ENCODE measurements around the gene SAP30. TPM values are rescaled to one million over a fixed set of nuclear protein-coding genes. Genes with fewer than 3 reads are reported as not detected.

The SAP30 gene
- total RNA-seq, 1 donor from 2014 or later: 23.1 TPM

DNA sequence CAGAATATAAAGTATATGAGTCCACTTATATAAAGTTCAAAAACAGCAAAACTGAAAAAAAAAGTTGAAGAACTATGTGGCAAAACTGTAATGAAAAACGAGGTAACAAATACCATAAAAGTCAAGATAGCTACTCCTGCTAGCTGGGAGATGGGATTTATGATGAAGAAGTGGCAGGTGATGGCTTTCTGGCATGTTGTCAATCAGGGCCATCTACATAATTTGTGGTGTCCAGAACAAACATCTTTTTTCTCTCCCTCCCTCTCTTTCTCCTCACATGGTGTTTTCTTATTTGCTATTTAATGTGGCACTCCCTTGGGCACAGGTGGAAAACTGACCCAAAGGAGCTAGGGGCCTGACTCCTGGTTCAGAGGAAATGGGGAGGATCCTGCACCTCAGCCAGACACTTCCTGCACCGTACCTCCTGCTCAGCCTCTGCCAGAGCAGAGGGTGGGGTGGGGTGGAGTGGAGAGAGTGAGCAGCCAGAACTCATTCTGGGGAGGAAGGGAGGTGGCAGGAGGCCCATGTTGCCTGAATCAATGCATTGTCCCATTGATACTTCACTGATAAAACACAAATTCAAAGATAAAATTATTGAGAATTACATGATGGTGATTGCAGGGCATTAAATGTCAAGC lies 5.3 kb upstream of the SAP30 start:
- intact Hi-C loops (cut with micrococcal nuclease): loop anchor here (2.0 kb wide), 1 partner anchor 15 kb away; no protein-coding TSS in a partner anchor

DNA sequence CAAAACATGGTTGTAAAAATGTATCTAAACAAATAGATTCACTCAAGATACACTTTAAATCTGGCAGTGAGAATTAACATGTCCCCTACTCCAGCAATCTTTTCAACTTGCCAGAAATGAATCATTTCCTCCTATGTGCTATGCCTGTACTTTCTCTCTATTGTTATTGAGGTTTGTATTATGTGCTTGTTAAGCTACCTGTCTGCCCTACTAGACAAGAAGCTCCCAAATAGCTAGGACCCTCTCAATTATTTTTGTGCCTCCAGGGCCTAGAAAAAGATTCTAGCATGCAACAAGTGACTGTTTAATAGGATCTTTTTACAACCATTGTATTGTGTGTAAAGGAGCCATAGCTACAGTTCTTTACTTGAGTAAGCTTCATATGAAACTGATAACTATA lies 3.5 kb upstream of the SAP30 start:
- intact Hi-C loops (cut with micrococcal nuclease): no loop called here

DNA sequence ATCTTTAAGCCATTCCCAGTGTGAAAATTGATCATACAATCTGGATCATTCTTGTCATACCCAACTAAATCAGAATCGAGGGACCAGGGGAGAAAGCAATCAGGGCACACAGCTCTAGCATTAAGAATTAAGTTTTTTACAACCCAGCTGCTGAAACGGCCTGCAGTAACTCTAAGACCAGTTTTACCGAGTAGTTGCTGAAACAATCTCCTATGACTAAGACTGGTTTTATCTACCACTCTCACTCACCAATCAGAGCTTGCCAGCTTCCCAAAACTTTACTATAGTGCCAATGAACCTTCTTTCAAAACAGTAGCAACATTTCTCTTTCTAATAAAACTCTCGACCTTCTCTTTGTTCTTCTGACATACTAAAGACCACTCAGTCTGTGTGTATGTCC lies 2.8 kb upstream of the SAP30 start:
- intact Hi-C loops (cut with micrococcal nuclease): no loop called here

DNA sequence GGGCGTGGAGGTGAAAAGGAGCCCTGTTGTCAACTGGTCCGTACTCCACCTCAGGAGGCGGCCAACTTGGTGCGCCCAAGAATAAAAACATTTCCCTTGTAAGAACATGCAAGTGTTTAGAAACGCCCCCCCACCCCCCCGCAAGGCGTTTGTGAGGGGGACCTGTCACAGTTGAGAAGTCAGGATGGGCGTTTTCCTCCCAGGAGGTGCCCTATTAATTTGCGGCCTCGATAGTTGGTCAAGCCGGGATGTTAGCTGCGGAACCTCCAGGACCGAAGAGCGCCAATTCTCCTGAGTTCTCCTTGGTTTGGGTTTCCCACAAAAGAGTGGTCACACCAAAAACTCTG lies 651 bp upstream of the SAP30 start:
- intact Hi-C loops (cut with micrococcal nuclease): loop anchor here (1.0 to 2.0 kb wide), 4 partner anchors 36 to 913 kb away; partner anchors contain the start of genes CEP44, FBXO8, GALNT7 and HMGB2

DNA sequence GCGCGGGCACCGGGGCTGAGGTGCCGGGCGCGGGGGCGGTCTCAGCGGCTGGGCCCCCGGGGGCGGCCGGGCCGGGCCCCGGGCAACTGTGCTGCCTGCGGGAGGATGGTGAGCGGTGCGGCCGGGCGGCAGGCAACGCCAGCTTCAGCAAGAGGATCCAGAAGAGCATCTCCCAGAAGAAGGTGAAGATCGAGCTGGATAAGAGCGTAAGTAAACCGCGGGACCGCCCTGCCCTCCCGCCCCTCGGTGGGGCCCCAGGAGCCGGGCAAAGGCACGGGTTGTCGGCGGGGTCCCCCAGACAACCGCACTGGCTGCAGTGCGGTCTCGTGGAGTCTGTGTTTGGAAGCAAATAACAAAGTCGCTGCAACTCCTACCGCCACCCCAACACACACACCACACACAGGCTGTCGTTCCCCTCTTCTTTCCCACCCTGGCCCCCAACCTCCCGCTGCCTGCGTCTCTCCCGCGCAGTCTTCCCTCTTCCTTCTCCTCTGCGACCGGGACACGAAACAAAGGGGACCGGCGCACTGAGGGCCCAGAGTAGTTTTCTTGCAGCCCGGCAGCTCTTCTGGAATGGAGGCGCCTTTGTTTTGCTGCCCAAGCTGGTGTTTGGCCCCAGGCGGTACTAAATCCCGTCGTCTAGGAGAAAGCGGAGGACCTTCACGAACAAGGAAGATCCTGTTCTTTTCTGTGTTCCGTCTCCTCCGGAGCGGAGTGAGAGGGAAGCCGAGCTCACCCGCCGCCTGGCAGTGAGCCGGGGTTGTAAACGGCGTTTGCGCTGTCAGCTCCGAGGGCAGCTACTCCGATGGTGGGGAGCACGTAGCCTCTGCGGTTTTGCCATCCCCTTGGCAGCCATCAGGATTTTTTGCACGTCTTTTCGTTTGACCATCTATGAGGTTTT lies 788 bp downstream of the SAP30 start:
- intact Hi-C loops (cut with micrococcal nuclease): loop anchor here (2.0 kb wide), 1 partner anchor 45 kb away; no protein-coding TSS in a partner anchor

DNA sequence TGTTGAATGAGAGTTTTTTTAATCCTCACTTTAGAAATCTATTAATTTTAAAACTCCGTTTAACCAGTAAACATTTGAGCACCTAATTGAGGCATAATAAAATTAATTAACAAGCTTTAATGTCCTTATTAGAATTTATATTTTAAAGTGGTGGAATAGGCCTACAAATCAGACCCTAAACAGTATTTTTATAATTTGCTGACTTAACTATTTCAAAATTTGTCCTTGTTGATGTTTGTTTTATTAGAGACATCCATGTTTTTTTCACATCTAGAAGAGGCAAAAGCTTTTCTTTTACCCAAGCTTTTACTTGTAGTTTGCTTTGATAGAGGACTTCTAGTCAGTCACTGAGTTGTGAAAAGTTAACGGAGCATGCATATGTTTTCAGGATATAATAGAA lies 3.8 kb downstream of the SAP30 start:
- intact Hi-C loops (cut with micrococcal nuclease): no loop called here

DNA sequence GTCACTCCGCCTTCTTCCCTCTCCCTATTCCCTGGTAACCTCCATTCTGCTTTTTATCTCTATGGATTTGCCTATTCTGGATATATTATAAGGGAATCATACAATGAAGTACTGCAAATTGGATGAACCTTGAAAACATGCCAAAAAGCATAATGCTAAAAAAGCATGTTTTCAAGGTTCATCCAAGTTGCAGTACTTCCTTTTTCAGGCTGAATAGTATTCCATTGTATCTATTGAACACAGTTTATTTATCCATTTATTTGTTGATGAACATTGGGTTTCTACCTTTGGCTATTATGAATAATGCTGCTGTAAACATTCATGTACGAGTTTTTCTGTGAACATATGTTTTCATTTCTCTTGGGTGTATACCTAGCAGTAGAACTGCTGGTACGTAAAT lies 9.2 kb downstream of the SAP30 start:
- intact Hi-C loops (cut with micrococcal nuclease): no loop called here

DNA sequence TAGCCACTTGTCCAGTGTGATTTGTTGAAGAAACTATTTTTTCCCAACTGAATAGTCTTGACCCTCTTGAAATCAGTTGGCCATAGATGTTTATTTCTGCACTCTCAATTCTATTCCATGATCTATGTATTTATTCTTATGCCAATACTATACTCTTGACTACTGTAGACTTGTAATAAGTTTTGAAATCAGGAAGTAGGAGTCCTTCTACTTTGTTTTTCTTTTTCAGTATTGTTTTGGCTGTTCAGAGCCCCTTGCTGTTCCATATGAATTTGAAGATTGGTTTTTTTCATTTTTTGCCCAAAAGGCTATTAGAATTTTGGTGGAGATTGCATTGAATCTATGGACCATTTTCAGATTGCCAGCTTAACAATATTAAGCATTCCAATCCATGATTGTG lies 10.2 kb downstream of the SAP30 start:
- intact Hi-C loops (cut with micrococcal nuclease): no loop called here

DNA sequence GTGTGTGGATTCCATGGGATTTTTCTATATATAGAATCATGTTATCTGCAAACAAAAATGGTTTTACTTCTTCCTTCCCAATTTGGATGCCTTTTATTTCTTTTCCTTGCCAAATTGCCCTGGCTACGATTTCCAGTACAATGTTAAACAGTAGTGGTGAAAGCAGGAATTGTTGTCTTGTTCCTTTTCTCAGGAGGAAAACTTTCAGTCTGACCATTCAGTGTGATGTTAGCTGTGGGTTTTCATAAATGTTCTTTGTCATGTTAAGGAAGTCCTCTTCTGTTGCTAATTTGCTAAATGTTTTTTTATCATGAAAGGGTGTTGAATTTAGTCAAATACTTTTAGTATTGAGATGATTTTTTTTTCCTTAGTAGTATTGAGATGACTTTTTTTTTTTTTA lies 10.9 kb downstream of the SAP30 start:
- intact Hi-C loops (cut with micrococcal nuclease): no loop called here

DNA sequence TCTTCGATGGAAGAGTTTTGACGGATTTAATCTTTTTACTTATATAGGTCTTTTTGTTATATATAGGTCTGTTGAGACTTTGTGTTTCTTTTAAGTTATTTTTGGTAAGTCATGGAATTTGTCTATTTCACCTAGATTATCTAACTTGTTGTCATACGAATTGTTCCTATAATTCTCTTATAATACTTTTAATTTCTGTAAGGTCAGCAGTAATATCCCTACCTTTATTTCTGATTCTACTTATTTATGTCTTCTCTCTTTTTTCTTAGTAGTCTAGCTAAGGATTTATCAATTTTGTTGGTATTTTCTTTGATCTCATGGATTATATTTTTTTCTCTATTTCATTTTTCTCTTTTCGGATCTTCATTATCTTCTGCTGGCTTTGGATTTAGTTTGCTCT lies 11.6 kb downstream of the SAP30 start:
- intact Hi-C loops (cut with micrococcal nuclease): no loop called here

DNA sequence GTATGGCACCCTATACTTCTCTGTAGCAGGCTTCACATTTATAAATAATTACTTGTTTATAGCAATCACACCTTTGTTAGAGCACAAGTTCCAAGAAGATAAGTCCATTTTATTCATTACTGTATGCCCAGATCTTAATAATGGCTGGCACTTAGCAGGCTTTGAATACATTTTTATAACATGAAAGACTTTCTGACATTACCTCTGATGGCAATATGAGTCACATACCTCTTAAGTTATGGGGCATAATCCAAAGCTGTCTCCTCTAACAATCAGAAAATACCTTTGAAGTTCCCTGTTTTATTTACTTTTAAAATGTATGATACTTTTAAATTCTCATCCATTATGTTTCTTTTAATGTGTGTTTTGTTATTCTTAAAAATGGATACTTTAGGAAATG lies 16.0 kb downstream of the SAP30 start:
- intact Hi-C loops (cut with micrococcal nuclease): no loop called here

DNA sequence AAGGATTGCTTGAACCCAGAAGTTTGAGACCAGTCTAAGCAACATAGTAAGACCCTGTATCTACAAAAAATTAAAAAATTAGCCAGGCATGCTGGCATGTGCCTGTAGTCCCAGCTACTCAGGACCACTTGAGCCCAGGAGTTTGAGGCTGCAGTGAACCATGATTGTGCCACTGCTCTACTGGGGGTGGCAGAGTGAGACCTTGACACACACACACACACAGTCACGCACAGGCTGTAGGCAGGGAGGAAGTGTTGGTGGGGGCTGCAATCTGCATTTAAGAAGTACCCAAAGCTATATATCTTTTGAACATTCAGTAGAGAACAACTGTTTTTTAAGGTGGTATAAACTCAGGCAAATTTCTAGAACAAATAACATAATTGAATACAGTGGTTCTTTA lies 20.9 kb downstream of the SAP30 start:
- intact Hi-C loops (cut with micrococcal nuclease): no loop called here

DNA sequence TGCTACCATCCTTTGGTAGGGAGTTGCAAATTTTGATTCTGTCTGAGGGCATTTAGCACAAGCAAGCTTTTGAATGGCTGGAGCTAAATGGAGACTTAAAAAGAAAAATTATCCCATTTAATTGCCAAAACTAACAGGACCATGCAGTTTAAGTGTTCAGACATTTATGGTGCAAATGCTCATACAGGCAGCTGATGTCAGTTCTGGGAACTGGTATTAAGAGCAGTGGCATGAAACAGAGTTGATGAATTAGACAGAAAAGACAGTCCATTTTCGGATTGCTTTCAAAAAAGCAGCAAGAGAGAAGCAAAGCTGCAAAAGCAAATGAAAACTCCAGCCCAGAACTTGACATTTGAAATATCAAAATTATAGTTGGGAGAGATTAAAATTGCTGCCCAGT lies 26.9 kb downstream of the SAP30 start:
- intact Hi-C loops (cut with micrococcal nuclease): no loop called here

DNA sequence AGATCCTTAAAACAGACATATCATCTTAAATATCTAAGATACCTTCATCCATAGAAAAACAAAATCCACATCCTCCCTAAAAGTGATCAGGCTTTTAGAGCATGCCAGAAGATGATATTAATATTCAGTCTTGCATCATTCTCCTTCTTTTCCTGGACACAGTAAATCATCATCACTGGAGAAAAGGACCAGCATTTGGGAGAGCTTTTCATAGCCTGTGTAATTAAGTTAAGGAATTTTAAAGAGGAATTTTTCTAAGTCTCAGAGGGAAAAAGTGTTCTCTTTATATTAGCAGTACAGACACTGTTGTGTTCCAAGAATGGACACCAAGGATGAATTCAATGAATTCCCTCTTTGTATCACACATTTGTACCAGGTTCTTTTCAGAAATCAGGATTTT lies 27.5 kb downstream of the SAP30 start:
- intact Hi-C loops (cut with micrococcal nuclease): no loop called here

DNA sequence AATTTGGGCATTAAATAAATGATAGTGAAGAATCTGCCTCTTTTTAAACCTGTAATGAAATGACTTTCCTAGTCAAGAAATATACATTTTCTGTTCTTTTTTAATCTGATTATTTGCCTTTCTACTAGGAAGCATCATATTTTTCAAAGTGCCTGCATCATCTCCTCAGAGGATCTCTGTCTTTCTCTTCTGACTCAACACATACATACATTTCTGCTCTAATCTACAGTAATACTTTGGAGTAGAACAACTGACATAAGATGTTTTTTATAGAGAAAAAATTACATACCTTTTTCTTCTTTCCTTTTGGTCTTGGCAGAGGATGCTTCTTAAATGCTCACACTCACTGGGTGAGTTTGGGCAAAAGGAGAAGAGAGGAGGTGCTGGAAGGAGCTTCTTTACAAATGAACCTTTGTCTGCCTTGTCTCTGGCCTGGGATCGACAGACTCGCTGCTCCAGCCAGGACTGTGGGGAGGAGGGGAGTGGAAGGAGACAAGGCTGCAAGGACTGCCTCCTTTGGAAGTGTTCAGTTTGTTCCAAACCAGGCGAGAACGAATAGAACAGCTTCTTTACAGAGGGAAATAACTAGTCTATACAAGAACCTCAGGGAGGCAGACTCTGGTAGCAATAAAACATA lies 28.1 kb downstream of the SAP30 start, which contains the start of gene SCRG1:
Gene SCRG1, minus strand, starts transcription at position 338 of the 637 bp plus-strand sequence. CDS start 7,702 bp downstream, outside the sequence.
- intact Hi-C loops (cut with micrococcal nuclease): no loop called here

DNA sequence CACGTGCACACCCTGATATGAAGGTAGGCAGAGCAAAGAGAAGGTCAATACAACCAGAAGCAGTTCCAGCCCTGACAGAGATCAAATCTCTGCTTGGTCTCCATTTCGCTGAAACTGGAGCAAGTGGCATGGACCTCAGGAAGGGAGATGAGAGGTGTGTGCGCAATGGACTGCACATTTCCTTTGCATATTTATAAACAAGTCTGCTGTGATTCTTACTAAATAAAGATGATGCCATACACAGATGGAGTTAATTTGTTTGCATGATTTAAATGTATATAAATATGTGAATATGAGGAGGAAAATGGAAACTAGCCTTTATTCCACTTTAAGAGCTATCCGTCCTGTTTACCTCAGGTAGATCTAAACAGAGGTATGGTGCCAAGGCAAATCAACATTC lies 30.3 kb downstream of the SAP30 start:
- intact Hi-C loops (cut with micrococcal nuclease): no loop called here

DNA sequence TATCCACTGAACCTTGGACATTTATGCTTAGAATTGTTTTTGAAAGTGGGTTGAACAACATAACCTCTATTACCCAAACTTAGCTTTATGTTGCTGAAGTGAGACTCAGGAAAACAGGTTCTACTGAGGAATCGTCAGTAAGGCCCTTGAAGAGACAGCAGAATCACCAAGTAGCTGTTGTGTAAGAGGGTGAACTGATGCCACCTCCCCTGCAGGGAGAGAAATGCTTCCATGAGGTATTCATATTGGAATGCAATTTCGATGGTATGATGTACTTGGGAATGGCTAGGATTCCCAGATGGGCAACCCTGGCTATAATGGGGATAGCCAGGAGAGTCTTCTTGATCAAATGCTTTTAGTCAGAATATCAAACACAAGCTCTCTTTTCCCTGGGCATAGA lies 32.3 kb downstream of the SAP30 start:
- intact Hi-C loops (cut with micrococcal nuclease): no loop called here

DNA sequence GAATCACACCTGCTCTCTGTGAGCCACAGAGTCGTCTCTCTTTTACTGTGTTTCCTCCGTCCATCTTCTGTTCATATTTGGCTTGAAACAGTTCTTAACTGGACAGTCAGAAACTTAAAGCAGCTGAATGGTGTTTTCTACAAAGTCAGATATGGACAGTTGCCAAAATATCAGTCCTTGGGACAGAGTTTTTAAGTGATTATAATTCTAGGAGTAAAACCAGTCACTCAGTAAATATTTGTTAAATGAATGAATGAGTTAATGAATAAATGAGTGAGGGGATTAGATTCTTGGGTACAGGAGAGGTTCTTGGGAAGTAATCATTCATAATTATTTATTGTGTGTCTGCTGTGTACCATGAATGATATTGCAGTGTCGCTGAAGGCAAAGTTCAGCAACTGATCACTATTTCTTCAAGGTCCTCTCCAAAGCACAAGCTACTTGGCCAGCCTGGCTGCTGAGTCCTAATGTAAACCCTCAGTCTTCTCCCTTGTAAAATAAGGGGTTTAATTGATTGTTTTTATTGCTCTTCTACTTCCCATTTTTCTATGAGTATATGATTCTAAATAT lies 33.6 kb downstream of the SAP30 start:
- intact Hi-C loops (cut with micrococcal nuclease): no loop called here

DNA sequence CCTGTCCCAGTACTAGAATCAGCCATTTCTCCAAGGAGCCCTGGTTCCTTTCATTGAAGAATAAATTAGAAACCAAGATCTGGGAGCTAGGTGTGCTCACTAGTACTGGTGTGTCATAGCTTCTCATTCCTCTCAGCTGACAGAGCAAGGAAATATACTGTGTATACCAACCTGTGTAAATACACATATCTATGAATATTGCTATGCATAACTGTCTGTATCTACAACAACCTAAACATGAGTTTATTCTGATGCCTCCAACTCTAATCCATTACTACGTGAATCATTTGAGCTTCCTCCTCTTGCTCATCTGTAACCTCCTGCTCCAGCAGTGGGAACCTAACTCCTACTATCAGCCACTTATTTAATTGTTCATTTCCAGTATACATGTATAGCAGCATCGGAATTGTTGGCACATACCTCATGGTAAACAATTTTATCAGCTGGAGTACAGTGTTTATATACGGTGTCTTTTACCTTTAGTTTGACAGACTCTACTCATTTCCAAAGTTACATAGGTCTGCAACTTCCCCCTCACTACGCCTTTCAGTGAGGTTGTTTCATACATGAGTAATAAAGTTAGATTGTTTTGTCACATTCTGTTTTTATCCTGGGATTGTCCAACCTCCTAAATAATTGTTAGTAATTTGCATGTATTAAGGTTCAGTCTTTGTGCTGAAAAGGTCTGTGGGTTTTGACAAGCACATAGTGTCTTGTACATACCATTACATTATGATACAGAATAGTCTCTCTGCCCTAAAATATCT lies 35.3 kb downstream of the SAP30 start:
- intact Hi-C loops (cut with micrococcal nuclease): no loop called here

DNA sequence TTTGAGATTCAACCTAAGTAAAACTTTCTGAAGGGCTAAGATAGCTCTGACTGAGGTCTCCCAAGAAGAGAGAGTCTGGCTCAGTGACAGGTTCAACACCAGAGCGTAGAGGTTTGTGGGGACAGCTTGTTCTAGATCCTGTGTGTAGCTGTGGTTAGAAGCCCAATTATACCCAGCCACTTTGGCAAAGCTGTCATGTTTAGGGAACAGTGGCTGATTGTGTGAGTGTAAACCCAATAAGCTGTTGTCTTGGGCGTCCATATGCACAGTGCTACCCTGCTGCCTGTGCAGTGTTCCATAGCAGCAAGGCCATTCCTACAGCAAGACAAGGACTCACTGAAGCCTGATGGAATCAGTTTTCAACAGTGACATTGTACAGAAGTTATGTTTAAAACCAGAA lies 39.3 kb downstream of the SAP30 start:
- intact Hi-C loops (cut with micrococcal nuclease): no loop called here

DNA sequence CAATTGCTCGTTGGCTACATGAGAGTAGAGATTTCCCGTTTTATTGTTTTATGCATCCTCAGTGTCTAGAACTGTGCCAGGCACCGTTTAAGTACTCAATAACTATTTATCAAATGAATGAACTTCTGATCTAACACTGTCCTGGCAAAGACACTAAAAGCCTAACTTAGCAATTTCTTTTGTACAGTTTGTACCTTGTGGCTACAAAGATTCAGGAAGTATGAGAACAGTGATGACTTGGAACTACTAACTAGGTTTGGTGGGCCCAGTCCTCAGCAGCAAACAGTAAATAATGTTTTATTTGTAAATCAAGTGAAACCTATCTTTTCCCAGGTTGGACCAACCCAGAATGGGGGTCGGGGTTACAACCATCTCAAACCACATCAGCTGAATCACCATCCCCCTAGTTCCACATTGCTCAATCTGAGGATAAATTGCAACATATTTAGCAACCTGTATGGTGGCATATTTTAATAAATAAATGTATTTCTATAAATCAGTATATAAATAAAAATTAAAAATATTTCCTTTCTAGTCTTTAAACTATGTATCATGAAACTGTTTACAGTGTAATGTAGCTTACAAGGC lies 40.4 kb downstream of the SAP30 start:
- intact Hi-C loops (cut with micrococcal nuclease): no loop called here
